Activated CD4-positive, alpha-beta memory T cell treated with anti-CD3 and anti-CD28 coated beads, Interleukin-2, amount 10 ng/mL, durations not matched to agents 7 days and 5 days (primary cell): ENCODE measurements around the gene PPP1R3C. TPM values are rescaled to one million over a fixed set of nuclear protein-coding genes. Genes with fewer than 3 reads are reported as not detected.

ENCODE experiments used
- CTCF ChIA-PET: fragments of 350-600 bp; sonication (Branson Sonifier 250); formaldehyde crosslinking; loops from one replicate; lab custom pipeline; 2021; ENCODE audit warnings: antibody characterized with exemption, inconsistent platforms; lab: Charles Lee
- POLR2A ChIA-PET: fragments of 350-600 bp; sonication (Branson Sonifier 250); formaldehyde crosslinking; loops from one replicate; lab custom pipeline; 2021; ENCODE audit warnings: antibody characterized with exemption; lab: Charles Lee
- DNase-seq: peaks from one replicate; pipeline ENCODE4 v3.0.0-alpha.2; 2020
- H3K27ac Mint-ChIP-seq: one replicate; pipeline ENCODE4 v1.8.0; 2021; ENCODE audit warnings: mild to moderate bottlenecking, mixed read lengths
- H3K27me3 Mint-ChIP-seq: one replicate; pipeline ENCODE4 v1.8.0; 2021; ENCODE audit warnings: mixed read lengths
- H3K36me3 Mint-ChIP-seq: one replicate; pipeline ENCODE4 v1.8.0; 2021; ENCODE audit warnings: low read depth, mixed read lengths
- H3K4me1 Mint-ChIP-seq: one replicate; pipeline ENCODE4 v1.8.0; 2021; ENCODE audit warnings: mixed read lengths
- H3K4me3 Mint-ChIP-seq: one replicate; pipeline ENCODE4 v1.8.0; 2021; ENCODE audit warnings: mild to moderate bottlenecking, mixed read lengths
- H3K9me3 Mint-ChIP-seq: one replicate; pipeline ENCODE4 v1.8.0; 2021; ENCODE audit warnings: mixed read lengths
- total RNA-seq, 2 experiments: library from RNA; stranded (reverse); gene quantifications; one replicate each; pipeline ENCODE4 v1.2.3, GENCODE V29; 2021

Gene PPP1R3C
- total RNA-seq: under 1 TPM in 1 of 2 experiments, not detected in 1; 0.23 TPM

DNA sequence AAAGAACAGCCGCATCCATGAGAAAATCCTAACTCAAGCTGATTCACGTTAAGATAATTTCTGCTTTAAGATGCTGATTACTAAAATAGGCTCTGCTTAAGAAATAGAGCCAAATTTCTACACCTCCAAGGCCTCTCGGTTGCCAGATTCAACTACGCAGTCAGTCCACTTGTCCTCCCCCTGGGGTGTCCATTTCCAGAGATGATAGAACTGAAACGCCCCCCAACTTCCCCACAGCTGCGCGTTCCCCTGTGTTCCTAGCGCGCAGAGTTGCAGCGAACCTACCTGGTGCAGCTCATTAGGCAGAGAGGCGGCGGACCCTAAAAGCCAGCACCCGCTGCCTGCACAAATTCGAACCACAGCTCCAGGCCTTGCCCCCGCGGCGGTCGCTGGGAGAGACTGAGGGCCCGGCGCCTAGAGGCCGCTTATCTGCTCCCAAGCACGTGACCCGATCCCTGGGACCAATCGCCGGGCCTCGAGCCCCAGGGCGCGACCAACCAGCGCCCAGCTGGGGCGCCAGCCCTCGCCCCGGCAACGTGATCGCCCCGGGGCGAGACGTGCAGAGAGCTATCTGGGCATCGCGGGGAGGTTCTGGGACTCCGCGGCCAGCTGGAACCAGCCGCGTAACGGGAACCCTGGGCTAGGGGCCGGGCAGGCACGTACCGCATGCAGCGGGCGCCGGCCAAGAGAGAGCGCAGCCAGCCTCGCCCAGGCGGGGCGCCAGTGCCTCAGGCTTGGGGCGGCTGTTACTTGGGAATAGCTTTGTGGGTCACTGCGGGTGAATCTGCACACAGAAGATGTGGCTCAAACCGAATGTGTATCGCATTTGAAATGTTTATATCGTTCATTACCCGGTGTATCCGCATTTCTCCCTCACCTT, at the start of gene PPP1R3C:
Gene PPP1R3C, minus strand, starts transcription at position 401 of the 880 bp plus-strand sequence. Its CDS starts 102 bp downstream, at position 299.
- ChIA-PET CTCF (interaction anchor here (0.8 to 6.3 kb wide), 6 partner anchors 19 to 627 kb away, joined by 3 to 65 read pairs (median 4); no protein-coding TSS in a partner anchor), POLR2A (no interaction called here)
- Mint-ChIP-seq H3K4me1 (peaks cover 7% of the 10 kb centered on the region), H3K27ac (no peak within 1 kb of the TSS), H3K36me3 (no peaks in the 10 kb centered on the region), H3K27me3 (peaks cover 49% of the 10 kb centered on the region), H3K9me3 (no peaks in the 10 kb centered on the region), H3K4me3 (peak within 1 kb of the TSS; percentile 54)
- peak; percentile 56 for DNase-seq

DNA sequence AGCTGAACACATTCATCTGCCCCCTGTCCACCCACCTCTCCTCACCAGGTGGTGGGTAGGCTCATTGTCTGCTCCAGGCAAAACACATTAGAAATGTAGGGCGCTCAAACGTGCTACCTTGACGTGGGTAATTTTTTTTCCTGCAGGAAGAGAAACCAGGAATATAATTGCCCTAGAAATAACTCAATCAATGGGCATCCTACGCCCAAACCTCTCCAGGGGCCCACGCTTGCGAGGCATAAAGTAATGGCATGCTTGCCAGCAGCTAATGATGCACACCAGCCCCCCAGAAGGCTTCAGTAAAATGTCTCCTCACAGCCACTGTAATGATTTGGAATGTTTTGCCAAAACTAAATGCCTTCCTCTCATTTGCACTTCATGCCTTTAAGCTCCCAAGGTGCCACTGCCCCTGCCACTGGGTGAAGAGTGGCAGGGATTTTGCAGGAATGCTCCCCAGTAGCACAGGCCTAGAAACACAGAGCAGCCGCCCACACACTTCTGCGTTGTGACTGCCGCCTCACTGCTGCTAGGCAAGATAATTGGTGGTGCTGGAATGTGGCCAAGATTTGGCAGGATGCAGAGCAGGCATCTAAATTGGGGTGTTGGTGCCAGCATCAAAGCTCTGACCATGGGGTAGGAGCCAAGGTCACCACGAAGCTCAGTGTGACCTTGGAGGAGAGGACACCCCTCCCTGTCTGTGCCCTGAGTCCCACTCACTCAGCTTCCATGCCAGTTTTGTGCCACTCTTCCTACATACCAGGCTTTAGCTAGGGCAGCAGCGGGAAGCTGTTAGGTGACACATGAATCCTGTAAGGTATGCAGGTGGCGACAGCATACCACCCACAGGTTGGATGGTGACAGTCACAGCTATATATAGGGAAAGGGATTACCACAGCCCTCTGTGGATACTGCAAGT, 48.7 kb upstream of the PPP1R3C start:
- Mint-ChIP-seq H3K27ac (no peak overlapping the region), H3K4me3 (no peak overlapping the region), H3K9me3 (no peaks in the 10 kb centered on the region), H3K4me1 (no peaks in the 10 kb centered on the region), H3K27me3 (no peaks in the 10 kb centered on the region), H3K36me3 (no peaks in the 10 kb centered on the region)
- ChIA-PET POLR2A (no interaction called here), CTCF (no interaction called here)
- no peak for DNase-seq

DNA sequence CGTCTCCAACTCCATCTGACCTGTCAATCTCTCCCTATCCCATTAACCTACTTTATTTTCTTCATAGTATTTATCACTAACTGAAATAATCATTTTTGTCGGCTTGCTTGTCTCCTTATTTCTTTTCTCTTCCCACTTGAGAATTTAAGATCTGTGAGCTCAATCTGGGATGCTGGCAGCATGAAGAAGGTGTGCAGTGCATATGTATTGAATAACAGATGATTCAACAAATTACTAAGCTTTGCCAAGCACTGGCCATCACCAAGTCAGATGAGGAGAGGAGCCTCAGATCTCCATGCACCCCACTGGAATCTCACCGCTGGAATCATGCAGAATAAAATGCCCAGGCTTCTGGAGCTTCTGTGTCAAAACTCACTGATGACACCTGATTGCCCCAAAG, 47.6 kb upstream of the PPP1R3C start:
- Mint-ChIP-seq H3K27ac (no peak overlapping the region), H3K4me1 (no peaks in the 10 kb centered on the region), H3K4me3 (no peak overlapping the region), H3K36me3 (no peaks in the 10 kb centered on the region), H3K27me3 (no peaks in the 10 kb centered on the region), H3K9me3 (no peaks in the 10 kb centered on the region)
- DNase-seq: no peak
- ChIA-PET POLR2A (no interaction called here), CTCF (interaction anchor here (1.4 kb wide), 1 partner anchor 382 kb away, joined by 4 read pairs; no protein-coding TSS in a partner anchor)

DNA sequence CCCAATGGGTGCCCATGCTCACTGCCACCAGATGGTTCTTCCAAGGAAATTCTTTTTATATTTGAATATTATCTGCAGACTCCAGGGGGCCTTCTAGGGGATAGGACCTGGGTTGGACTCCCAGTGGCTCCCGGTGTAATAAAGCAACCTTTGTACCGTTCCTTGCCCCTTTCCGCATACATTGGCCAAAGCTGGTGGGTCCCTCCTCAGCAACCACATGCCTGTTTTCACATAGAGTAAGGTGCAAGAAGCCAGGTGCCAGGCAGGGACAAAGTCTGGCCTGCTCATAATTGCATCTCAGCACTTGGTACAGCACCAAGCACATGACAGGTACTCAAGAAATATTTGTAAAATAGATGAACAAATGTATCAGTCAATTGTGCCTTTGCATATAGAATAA, 46.4 kb upstream of the PPP1R3C start:
- no peak overlapping the region for H3K4me3 Mint-ChIP-seq
- no peaks in the 10 kb centered on the region for H3K36me3 Mint-ChIP-seq
- no peak overlapping the region for H3K27ac Mint-ChIP-seq
- H3K9me3 Mint-ChIP-seq: no peaks in the 10 kb centered on the region
- H3K27me3 Mint-ChIP-seq: peaks cover 2% of the 10 kb centered on the region
- ChIA-PET POLR2A (no interaction called here), CTCF (interaction anchor here (1.4 kb wide), 1 partner anchor 381 kb away, joined by 4 read pairs; no protein-coding TSS in a partner anchor)
- DNase-seq: no peak
- no peaks in the 10 kb centered on the region for H3K4me1 Mint-ChIP-seq

DNA sequence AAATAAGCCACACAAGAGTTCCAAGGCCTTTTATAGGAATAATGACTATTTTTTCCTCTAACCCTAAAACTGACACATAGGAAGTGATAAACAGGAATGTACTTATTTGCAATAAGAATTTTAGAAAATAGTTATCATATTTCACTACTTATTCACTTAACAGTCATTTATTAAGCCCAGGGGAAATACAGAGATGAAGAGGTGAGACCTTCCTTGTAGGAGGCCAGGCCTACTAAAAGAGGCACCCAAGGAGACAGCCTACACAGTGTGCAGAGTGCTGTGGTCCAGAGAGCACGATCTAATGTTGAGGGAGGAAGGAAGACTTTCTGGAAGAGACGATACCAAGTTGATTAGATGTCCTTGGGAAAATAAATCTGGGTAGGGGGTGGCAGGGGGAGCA, 45.0 kb upstream of the PPP1R3C start:
- H3K27ac Mint-ChIP-seq: no peak overlapping the region
- peaks cover 2% of the 10 kb centered on the region for H3K27me3 Mint-ChIP-seq
- H3K36me3 Mint-ChIP-seq: no peaks in the 10 kb centered on the region
- ChIA-PET POLR2A (no interaction called here), CTCF (no interaction called here)
- DNase-seq: no peak
- no peak overlapping the region for H3K4me3 Mint-ChIP-seq
- H3K4me1 Mint-ChIP-seq: no peaks in the 10 kb centered on the region
- no peaks in the 10 kb centered on the region for H3K9me3 Mint-ChIP-seq

DNA sequence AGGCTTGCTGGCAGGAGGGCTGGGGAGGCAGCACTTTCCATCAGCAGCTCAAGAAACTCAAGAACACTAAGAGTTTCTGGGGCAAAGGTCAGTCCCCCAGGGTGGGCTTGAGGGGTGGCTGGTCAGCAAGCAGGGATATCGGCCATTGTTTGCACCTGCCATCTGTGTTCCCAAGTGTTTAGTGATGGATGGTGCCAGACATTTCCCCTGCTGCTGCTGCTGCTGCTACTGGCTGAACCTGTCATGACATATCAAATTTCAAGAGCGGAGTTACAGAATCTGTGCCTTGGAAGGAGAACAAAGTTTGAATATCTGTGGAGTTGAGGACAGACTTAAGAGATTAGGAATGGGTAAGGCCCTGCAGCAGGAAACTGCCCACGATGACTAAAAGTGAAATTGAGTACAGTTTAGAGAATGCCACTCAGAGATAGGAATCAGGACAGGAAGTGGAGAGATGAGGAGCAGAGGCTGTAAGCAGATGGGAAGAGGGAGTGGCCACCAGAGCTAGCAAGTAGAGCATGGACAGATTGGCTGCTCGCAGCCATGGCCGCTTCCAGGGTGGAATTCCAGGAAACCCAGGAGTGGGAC, 39.2 kb upstream of the PPP1R3C start:
- ChIA-PET POLR2A (no interaction called here), CTCF (no interaction called here)
- DNase-seq: no peak
- Mint-ChIP-seq H3K4me1 (peaks cover 6% of the 10 kb centered on the region), H3K27me3 (peaks cover 15% of the 10 kb centered on the region), H3K4me3 (no peak overlapping the region), H3K27ac (no peak overlapping the region), H3K36me3 (no peaks in the 10 kb centered on the region), H3K9me3 (no peaks in the 10 kb centered on the region)

DNA sequence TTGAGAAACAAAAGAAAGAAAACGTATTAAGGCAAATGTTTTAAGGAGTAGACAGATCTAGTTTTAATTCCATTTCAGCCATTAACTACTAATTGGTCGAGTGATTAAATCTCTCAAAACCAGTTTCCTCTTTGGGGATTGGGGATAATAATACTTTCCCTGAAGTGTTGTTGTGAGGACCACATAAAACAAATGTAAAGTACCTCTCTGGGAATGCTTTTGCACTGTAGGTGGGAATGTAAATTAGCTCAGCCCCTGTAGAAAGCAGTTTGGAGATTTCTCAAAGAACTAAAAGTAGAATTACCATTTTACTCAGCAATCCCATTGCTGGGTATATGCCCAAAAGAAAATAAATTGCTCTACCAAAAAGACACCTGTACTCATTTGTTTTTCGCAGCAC, 36.0 kb upstream of the PPP1R3C start:
- peaks cover 14% of the 10 kb centered on the region for H3K27me3 Mint-ChIP-seq
- H3K9me3 Mint-ChIP-seq: no peaks in the 10 kb centered on the region

DNA sequence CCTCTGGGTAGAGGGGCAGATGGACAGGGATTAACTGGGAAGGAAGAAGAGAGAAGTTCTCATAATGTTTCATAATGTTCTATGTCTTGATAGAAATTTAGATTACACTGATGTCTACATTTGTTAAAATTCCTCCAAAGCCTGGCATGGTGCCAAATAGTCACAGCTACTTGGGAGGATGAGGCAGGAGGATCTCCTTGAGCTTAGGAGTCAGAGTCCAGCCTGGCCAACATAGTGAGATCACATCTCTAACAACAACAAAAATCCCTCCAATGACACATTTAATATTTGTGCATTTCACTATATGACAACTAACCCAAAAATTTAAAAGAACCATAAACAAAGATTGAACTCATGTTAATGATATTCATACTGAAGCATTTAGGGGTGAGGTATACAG, 33.0 kb upstream of the PPP1R3C start:
- DNase-seq: no peak
- ChIA-PET CTCF (no interaction called here), POLR2A (interaction anchor here (0.7 kb wide), 1 partner anchor 46 kb away, joined by 4 read pairs; no protein-coding TSS in a partner anchor)
- H3K9me3 Mint-ChIP-seq: no peaks in the 10 kb centered on the region
- no peak overlapping the region for H3K4me3 Mint-ChIP-seq
- H3K36me3 Mint-ChIP-seq: no peaks in the 10 kb centered on the region
- peaks cover 25% of the 10 kb centered on the region for H3K27me3 Mint-ChIP-seq
- H3K27ac Mint-ChIP-seq: no peak overlapping the region
- no peaks in the 10 kb centered on the region for H3K4me1 Mint-ChIP-seq

More for the DNA sequence above, 36.0 kb upstream of the PPP1R3C start:
- Mint-ChIP-seq H3K4me1 (peaks cover 6% of the 10 kb centered on the region), H3K4me3 (no peak overlapping the region), H3K36me3 (no peaks in the 10 kb centered on the region), H3K27ac (no peak overlapping the region)
- ChIA-PET POLR2A (no interaction called here), CTCF (no interaction called here)
- DNase-seq: no peak

DNA sequence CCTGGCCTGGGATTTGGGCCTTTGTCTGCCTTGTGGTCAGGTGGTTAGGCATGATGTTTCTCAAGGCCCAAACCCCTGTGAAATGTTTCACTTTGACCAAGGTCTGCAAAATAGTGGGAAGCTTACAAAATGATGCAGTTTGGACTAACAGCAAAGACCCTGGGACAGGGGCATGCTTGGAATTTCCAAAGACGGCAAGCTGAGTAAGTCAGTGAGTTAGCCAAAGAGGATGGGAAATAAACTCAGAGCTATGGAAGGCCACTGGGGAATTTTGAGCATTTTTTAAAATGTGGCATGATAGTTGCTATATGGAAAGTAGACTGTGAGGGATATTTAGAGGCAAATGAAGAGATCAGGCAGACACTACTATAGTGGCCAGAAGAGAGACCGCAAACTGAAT, 31.6 kb upstream of the PPP1R3C start:
- no peak for DNase-seq
- no peaks in the 10 kb centered on the region for H3K36me3 Mint-ChIP-seq
- no peak overlapping the region for H3K27ac Mint-ChIP-seq
- no peak overlapping the region for H3K4me3 Mint-ChIP-seq
- peaks cover 26% of the 10 kb centered on the region for H3K27me3 Mint-ChIP-seq
- no peaks in the 10 kb centered on the region for H3K4me1 Mint-ChIP-seq
- ChIA-PET POLR2A (no interaction called here), CTCF (no interaction called here)
- H3K9me3 Mint-ChIP-seq: no peaks in the 10 kb centered on the region

DNA sequence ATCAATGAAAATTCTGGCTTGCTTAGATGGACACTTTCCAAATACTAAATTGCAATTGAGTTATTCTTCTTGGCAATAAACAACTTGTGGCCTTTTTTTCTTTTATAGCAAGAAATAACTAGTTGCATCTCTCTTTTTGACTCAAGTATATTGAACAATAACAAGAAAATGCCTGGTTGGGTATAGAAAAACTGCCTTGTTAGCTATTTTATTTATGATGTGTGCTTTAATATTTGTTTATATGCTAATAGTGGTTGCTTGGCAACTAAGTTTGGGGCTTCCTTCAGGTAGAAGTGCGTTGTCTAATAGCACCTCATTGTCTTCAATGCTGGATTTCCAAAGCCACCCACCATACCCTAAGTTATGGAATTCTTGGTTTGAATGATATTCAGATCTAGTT, 30.1 kb upstream of the PPP1R3C start:
- Mint-ChIP-seq H3K27ac (no peak overlapping the region), H3K27me3 (peaks cover 26% of the 10 kb centered on the region), H3K4me3 (no peak overlapping the region), H3K4me1 (no peaks in the 10 kb centered on the region), H3K9me3 (no peaks in the 10 kb centered on the region), H3K36me3 (no peaks in the 10 kb centered on the region)
- POLR2A ChIA-PET: no interaction called here
- no peak for DNase-seq
- CTCF ChIA-PET: no interaction called here

DNA sequence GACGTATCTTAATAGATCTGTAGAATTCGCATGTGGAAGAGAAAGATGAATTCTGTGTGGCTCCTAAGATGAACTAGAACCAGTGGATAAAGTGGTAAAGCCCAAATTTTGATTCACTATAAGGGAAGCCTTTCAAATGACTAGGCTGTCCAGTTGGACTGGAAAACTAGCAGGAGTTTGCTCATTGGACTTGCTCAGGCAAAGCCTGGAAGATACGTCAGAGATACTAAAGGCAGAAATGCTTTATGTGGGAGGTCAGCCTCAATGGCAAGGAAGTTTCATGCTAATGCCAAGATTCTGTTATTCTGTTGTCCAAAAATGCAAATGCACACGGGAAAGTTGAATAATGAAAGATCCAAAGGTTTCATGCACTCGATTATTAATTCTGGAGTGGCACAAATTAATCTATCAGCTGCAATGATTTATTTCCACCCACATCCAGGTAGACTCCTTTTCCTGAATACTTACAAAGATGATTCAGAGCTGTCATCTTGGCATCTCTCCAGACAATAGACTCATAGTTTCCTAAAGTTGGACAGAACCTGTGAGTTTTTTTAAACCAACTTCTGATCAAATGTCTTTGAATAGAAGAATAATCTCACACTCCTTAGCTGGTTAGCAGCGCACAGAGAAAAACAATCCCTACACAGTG, 20.5 kb upstream of the PPP1R3C start:
- no peak overlapping the region for H3K27ac Mint-ChIP-seq
- no peaks in the 10 kb centered on the region for H3K9me3 Mint-ChIP-seq
- POLR2A ChIA-PET: no interaction called here
- DNase-seq: no peak
- H3K4me1 Mint-ChIP-seq: no peaks in the 10 kb centered on the region
- no peak overlapping the region for H3K4me3 Mint-ChIP-seq
- CTCF ChIA-PET: no interaction called here
- no peaks in the 10 kb centered on the region for H3K36me3 Mint-ChIP-seq
- H3K27me3 Mint-ChIP-seq: peaks cover 13% of the 10 kb centered on the region

DNA sequence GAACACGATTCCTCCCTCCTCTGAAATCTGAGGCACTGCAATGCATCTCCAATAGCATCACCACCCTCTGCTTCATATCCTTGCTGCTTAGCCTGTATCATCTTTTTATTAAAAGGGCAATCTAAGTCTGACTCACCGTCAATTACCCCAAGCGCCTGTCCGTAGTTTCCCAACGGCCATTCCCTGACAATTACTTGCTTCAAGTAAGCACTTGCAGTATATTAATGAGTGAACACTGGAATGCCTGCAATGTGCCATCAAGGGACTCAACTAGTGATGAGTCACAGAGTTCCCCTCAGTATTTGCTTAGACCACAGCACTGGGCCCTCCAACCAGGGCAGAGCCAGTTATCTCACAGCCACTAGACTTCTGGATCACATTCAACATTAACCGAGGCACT, 19.5 kb upstream of the PPP1R3C start:
- H3K36me3 Mint-ChIP-seq: no peaks in the 10 kb centered on the region
- no peak overlapping the region for H3K4me3 Mint-ChIP-seq
- peaks cover 15% of the 10 kb centered on the region for H3K27me3 Mint-ChIP-seq
- DNase-seq: no peak
- H3K9me3 Mint-ChIP-seq: no peaks in the 10 kb centered on the region
- no peaks in the 10 kb centered on the region for H3K4me1 Mint-ChIP-seq
- no peak overlapping the region for H3K27ac Mint-ChIP-seq
- POLR2A ChIA-PET: interaction anchor here (0.6 kb wide), 1 partner anchor 29 kb away, joined by 3 read pairs; no protein-coding TSS in a partner anchor
- CTCF ChIA-PET: interaction anchor here (0.7 kb wide), 1 partner anchor 18 kb away, joined by 3 read pairs; no protein-coding TSS in a partner anchor
